Spinal cord (tissue), 10 donors: Measurements from ENCODE around the gene RASSF7. TPM values are rescaled to one million over a fixed set of nuclear protein-coding genes. Genes with fewer than 3 reads are reported as not detected.

Source experiments
- DNase-seq, 6 donors: peaks; one replicate each; pipeline versions ENCODE4 v3.0.0 to v3.0.0-alpha.2; 2013 to 2015; ENCODE audit warnings: low spot score in 6 of 6, low read depth in 4 of 6
- H3K27ac ChIP-seq: one replicate; pipeline ENCODE4 v1.5.1; 2013; ENCODE audit warnings: low read depth, low read length, control low read depth
- H3K27me3 ChIP-seq: one replicate; pipeline ENCODE4 v1.6.1; 2013; ENCODE audit warnings: low read length; ENCODE audit not compliant: control insufficient read depth, insufficient read depth
- H3K36me3 ChIP-seq: one replicate; pipeline ENCODE4 v1.6.1; 2013; ENCODE audit warnings: low read length; ENCODE audit not compliant: control insufficient read depth, insufficient read depth
- H3K4me1 ChIP-seq: one replicate; pipeline ENCODE4 v1.6.1; 2013; ENCODE audit warnings: low read length; ENCODE audit not compliant: control insufficient read depth, insufficient read depth
- H3K4me3 ChIP-seq: one replicate; pipeline ENCODE4 v1.5.1; 2013; ENCODE audit warnings: low read depth, low read length, control low read depth
- H3K9me3 ChIP-seq: one replicate; pipeline ENCODE4 v1.6.1; 2013; ENCODE audit warnings: low read length; ENCODE audit not compliant: control insufficient read depth, insufficient read depth
- WGBS: methylation state at CpG from one replicate; pipeline ENCODE4 v1.1.5; 2013; ENCODE audit warnings: missing lambda C conversion rate; ENCODE audit not compliant: insufficient coverage; 5-methylcytosine and 5-hydroxymethylcytosine counted together
- polyA plus RNA-seq, 2 donors: library from polyadenylated mRNA; unstranded; fragments of 120-200 nt; gene quantifications; one replicate each; pipeline ENCODE4 v1.2.1, GENCODE V29; 2013; ENCODE audit not compliant: insufficient read length in 2 of 2
- total RNA-seq, 2 donors: library from RNA; depleted of rRNA in 1 of 2; stranded (reverse); fragments of 120-200 nt in 1 of 2; fragments of >200 nt in 1 of 2; gene quantifications; one replicate each; pipeline versions ENCODE4 v1.2.3 to v1.2.4, GENCODE V29; 2013 to 2014
- donor health status: healthy.

Gene RASSF7
- total and polyA plus RNA-seq, 4 donors, result 9.2 to 36.8 (median 22.1) TPM

DNA sequence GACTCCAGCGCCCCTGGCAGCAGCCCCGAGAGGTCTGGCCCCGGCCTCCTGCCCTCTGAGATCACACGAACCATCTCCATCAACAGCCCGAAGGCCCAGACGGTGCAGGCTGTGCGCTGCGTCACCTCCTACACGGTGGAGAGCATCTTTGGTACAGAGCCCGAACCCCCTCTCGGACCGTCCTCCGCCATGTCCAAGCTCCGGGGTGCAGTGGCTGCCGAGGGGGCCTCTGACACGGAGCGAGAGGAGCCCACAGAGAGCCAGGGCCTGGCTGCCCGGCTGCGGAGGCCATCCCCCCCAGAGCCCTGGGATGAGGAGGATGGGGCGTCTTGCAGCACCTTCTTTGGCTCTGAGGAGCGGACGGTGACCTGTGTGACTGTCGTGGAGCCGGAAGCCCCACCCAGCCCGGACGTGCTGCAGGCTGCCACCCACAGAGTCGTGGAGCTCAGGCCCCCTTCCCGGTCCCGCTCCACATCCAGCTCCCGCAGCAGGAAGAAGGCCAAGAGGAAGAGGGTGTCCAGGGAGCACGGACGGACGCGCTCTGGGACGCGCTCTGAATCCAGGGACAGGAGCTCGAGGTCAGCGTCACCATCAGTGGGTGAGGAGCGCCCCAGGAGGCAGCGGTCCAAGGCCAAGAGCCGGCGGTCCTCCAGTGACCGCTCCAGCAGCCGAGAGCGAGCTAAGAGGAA, 47.3 kb downstream of the RASSF7 start:
- peaks cover under 1% of the 10 kb centered on the region for H3K4me1 ChIP-seq
- no peak for DNase-seq
- no peaks in the 10 kb centered on the region for H3K9me3 ChIP-seq
- 94% methylated on average over 45 of the region's 45 CpGs for WGBS
- no peak overlapping the region for H3K27ac ChIP-seq
- no peak overlapping the region for H3K4me3 ChIP-seq
- H3K36me3 ChIP-seq, result peaks cover 99% of the 10 kb centered on the region
- H3K27me3 ChIP-seq, result no peaks in the 10 kb centered on the region

DNA sequence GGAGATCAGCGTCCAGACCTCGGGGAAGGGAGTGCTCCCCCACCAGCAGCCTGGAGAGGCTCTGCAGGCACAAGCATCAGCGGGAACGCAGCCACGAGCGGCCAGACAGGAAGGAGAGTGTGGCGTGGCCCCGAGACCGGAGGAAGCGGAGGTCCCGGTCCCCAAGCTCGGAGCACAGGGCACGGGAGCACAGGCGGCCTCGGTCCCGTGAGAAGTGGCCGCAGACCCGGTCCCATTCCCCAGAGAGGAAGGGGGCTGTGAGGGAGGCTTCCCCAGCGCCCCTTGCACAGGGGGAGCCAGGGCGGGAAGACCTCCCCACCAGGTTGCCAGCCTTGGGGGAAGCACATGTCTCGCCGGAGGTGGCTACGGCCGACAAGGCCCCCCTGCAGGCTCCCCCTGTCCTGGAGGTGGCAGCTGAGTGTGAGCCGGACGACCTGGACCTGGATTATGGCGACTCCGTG, 48.1 kb downstream of the RASSF7 start:
- H3K9me3 ChIP-seq, result no peaks in the 10 kb centered on the region
- no peak overlapping the region for H3K27ac ChIP-seq
- H3K4me3 ChIP-seq, result no peak overlapping the region
- 90% methylated on average over 28 of the region's 28 CpGs for WGBS
- no peaks in the 10 kb centered on the region for H3K27me3 ChIP-seq
- peaks cover 3% of the 10 kb centered on the region for H3K4me1 ChIP-seq
- DNase-seq, result no peak
- H3K36me3 ChIP-seq, result peaks cover 99% of the 10 kb centered on the region

DNA sequence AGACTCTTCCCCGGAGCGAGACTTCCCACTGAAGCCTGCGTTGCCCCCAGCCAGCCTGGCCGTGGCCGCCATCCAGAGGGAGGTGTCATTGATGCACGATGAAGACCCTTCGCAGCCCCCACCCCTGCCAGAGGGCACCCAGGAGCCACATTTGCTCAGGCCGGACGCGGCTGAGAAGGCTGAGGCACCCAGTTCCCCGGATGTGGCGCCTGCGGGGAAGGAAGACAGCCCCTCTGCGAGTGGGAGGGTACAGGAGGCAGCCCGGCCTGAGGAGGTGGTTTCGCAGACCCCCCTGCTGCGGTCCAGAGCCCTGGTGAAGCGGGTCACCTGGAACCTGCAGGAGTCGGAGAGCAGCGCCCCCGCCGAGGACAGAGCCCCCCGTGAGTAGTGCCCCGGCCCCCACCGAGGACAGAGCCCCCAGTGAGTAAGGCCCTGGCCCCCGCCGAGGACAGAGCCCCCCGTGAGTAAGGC, 48.6 kb downstream of the RASSF7 start:
- DNase-seq, result no peak
- no peaks in the 10 kb centered on the region for H3K27me3 ChIP-seq
- 94% methylated on average over 28 of the region's 28 CpGs for WGBS
- H3K4me1 ChIP-seq, result peaks cover 8% of the 10 kb centered on the region
- no peaks in the 10 kb centered on the region for H3K9me3 ChIP-seq
- no peak overlapping the region for H3K27ac ChIP-seq
- H3K4me3 ChIP-seq, result no peak overlapping the region
- H3K36me3 ChIP-seq, result peaks cover 99% of the 10 kb centered on the region

DNA sequence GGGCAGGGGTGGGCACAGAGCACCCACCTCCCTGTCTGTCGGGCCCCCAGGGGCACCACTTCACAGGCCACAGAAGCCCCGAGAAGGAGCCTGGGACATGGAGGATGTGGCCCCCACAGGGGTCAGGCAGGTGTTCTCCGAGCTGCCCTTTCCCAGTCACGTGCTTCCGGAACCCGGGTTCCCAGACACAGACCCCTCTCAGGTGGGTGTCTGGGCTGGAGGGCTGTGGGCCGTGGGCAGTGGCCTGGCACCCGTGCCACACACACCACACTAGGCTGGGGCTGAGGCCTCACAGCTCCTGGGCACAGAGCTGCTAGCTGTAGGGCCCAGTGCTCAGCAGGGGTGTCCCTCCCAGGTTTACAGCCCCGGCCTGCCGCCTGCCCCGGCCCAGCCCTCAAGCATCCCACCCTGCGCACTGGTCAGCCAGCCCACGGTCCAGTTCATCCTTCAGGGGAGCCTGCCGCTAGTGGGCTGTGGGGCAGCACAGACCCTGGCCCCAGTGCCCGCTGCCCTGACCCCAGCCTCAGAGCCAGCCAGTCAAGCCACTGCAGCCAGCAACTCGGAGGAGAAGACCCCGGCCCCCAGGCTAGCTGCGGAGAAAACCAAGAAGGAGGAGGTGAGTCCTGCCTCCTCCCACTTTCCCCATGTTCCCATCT, 49.5 kb downstream of the RASSF7 start:
- 92% methylated on average over 15 of the region's 18 CpGs for WGBS
- no peak overlapping the region for H3K27ac ChIP-seq
- peaks cover 99% of the 10 kb centered on the region for H3K36me3 ChIP-seq
- H3K4me3 ChIP-seq, result no peak overlapping the region
- H3K27me3 ChIP-seq, result no peaks in the 10 kb centered on the region
- no peak for DNase-seq
- H3K9me3 ChIP-seq, result no peaks in the 10 kb centered on the region
- peaks cover 17% of the 10 kb centered on the region for H3K4me1 ChIP-seq

DNA sequence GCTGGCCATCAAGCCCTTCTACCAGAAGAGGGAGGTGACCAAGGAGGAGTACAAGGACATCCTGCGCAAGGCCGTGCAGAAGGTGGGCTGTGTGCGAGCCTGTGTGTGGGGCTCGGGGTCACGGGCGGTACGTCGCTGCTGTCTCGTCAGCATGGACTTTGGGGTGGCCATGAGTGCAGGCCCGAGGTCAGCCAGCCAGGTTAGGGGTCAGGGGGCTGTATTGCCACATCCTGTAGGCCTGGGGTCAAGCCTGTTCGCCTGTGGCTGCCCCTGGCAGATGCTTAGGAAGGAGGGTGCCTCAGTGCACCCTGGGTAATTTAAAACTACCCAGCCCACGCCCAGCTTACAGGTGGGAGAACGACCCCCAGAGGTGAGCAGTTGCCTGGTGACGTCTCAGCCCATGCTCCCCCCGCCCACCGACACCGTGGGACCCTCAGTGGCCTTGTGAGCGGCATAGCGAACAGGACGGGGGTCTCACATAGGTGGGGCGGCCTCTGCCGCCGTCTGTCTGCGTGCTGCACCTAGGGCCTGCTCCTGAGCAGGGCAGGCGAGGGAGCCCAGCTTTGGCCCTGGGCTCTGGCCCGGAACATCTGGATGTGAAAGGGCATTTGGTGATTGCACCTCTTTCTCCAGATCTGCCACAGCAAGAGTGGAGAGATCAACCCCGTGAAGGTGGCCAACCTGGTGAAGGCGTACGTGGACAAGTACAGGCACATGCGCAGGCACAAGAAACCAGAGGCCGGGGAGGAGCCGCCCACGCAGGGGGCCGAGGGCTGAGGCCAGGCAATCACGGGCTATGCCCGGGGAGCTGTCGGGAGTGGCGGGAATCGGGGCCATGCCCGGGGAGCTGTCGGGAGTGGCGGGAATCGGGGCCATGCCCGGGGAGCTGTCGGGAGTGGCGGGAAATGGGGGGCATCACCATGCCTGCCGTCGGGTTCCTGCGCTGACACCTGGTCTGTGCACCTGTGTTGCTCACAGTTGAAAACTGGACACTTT, 50.5 kb downstream of the RASSF7 start:
- H3K9me3 ChIP-seq, result no peaks in the 10 kb centered on the region
- peaks cover 95% of the 10 kb centered on the region for H3K36me3 ChIP-seq
- no peak overlapping the region for H3K27ac ChIP-seq
- WGBS, result 88% methylated on average over 38 of the region's 49 CpGs
- no peak overlapping the region for H3K4me3 ChIP-seq
- DNase-seq, result no peak
- H3K27me3 ChIP-seq, result no peaks in the 10 kb centered on the region
- peaks cover 27% of the 10 kb centered on the region for H3K4me1 ChIP-seq

DNA sequence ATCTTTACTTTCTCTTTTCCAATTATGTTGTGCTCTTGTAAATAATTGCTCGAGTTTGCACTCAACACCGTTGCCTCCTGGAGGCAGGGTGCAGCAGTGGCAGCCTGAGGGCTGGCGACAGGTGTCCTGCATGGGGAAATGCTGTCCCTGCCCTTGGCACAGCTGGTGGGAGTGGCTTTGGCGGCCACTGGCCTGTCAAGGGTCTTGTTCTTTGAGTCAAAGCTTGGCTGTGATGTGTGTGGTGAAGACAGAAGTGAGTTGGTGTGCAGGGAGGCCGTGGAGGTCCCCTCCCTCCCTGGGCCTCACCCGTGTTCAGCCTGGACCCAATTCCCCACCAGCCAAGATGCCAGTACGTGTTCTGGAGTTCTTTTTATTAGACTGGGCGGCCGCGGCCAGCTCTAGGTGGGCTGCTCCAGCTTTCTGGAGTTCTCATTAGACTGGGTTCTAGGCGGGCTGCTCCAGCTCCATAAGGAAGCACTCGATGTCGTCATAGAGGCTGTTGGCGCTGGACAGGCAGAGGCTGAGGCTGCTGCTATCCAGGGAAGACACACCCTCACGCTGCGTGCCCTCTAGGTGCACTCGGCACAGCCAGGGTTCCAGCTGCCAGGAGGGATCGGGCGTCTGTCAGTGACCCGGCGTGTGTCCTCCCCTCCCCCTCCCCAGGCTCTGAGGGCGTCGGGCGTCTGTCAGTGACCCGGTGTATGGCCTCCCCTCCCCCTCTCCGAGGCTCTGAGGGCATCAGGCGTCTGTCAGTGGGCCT, 51.6 kb downstream of the RASSF7 start:
- H3K4me1 ChIP-seq, result peaks cover 33% of the 10 kb centered on the region
- WGBS, result 77% methylated on average over 24 of the region's 27 CpGs
- DNase-seq, result no peak
- no peak overlapping the region for H3K27ac ChIP-seq
- no peak overlapping the region for H3K4me3 ChIP-seq
- no peaks in the 10 kb centered on the region for H3K27me3 ChIP-seq
- H3K36me3 ChIP-seq, result peaks cover 95% of the 10 kb centered on the region
- no peaks in the 10 kb centered on the region for H3K9me3 ChIP-seq

DNA sequence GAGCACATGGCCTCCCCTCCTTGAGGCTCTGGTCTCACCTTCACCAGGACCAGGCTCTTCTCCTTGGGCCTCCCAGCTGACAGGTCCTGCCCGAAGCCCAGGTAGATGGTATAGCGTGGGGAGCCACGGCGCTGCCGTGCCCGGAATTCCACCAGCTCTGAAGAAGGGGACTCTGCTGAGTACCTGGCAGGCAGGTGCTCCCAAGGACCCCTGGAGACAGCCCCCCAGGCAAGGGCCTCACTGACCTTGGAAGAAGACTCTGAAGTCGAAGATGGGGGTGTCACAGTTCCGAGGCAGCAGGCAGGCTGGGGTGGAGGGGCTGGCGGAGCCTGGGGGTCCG, 52.2 kb downstream of the RASSF7 start:
- no peak overlapping the region for H3K27ac ChIP-seq

DNA sequence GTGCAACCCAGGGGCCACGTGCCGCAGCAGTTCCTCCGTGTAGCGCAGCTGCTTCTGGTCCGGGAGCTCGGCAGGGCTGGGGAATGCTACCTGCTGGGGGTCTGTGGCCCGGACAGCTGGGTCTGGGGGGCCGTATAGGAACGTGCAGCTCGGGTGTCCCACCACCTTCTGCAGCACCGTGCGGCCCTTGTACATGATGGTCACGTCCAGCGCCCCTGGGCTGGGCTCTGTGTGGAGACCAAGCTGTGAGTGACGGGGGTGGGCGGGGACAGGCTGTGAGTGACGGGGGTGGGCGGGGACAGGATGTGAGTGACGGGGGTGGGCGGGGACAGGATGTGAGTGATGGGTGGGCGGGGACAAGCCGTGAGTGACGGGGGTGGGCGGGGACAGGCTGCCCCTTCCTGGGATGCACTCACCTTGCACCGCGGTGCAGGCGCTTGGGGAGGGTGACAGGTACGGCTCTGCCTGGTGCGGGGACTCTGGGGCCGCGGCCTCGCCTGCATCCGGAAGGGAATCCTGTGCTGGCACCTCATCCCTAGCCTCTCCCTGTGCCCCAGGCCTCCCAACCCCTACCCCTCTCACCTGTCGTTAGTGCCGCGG, 52.7 kb downstream of the RASSF7 start:
- no peak overlapping the region for H3K27ac ChIP-seq
- H3K4me3 ChIP-seq, result no peak overlapping the region
- peaks cover 33% of the 10 kb centered on the region for H3K4me1 ChIP-seq
- 68% methylated on average over 22 of the region's 36 CpGs for WGBS
- H3K36me3 ChIP-seq, result peaks cover 94% of the 10 kb centered on the region
- no peaks in the 10 kb centered on the region for H3K9me3 ChIP-seq
- DNase-seq, result no peak
- H3K27me3 ChIP-seq, result no peaks in the 10 kb centered on the region

More for the DNA sequence above, 52.2 kb downstream of the RASSF7 start:
- H3K9me3 ChIP-seq, result no peaks in the 10 kb centered on the region
- no peak for DNase-seq
- H3K4me3 ChIP-seq, result no peak overlapping the region
- no peaks in the 10 kb centered on the region for H3K27me3 ChIP-seq
- WGBS, result 90% methylated on average over 10 of the region's 10 CpGs
- peaks cover 94% of the 10 kb centered on the region for H3K36me3 ChIP-seq
- H3K4me1 ChIP-seq, result peaks cover 33% of the 10 kb centered on the region
